MM.1S (cell line): ENCODE measurements around the gene ARMS2.

ENCODE experiments used
- CTCF ChIP-seq: fragments of 300-600 bp; sonication (generic); IDR thresholded peaks from 2 replicates; pipeline ENCODE4 v1.5.1; 2016; ENCODE audit warnings: antibody characterized with exemption, low read length, mixed read lengths
- EZH2phosphoT487 ChIP-seq: fragments of 300-600 bp; sonication (generic); IDR thresholded peaks from 2 replicates; pipeline ENCODE4 v1.6.1; 2018; ENCODE audit warnings: antibody characterized with exemption, low read length

GRCh38 chr10:122468307-122468925 lies 14.0 kb downstream of the ARMS2 start:
- TF ChIP-seq CTCF (no peak), EZH2phosphoT487 (no peak)
